Measurements from ENCODE around the gene APOC4.
"Not testable (repeated sequence)": the region's sequence is repeated elsewhere in the genome, so short reads cannot be mapped to it uniquely, and the experiment has no call there.

The APOC4 gene

DNA sequence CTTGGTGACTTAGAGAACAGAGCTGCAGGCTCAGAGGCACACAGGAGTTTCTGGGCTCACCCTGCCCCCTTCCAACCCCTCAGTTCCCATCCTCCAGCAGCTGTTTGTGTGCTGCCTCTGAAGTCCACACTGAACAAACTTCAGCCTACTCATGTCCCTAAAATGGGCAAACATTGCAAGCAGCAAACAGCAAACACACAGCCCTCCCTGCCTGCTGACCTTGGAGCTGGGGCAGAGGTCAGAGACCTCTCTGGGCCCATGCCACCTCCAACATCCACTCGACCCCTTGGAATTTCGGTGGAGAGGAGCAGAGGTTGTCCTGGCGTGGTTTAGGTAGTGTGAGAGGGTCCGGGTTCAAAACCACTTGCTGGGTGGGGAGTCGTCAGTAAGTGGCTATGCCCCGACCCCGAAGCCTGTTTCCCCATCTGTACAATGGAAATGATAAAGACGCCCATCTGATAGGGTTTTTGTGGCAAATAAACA lies 17.8 kb upstream of the APOC4 start:
- no peak for DNase-seq

DNA sequence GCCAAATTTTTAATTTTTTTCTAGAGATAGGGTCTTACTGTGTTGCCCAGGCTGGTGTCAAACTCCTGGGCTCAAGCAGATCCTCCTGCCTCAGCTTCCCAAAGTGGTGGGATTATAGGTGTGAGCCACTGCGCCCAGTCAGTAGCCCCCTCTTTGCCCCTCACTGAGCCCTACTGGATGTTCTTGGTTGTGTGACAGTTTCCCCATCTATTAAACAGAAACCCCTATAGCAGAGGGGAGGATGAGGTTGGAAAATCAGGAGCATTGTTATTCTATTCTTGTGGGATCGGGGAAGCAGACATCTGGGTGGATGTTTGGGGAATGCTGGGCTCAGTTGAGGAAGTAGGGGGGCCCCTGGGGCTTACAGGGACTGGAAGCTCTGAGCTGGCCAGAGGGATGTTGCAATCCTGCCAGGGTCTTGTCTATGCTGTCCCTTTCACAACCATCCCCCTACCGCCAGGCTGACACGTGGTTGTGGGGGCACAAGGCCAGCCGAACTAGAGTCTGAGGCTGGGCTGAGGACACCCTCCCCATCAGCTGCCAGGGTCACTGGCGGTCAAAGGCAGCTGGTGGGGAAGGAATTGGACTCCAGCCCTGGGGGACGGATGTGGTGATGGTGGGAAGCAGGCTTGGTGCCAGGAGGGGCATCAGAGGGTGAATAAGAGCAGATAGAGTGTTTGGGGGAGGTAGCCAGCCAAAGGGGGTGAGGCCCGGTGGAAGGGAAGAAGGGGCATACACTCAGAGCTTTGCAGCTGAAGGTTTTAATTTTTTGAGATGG lies 16.7 kb upstream of the APOC4 start:
- DNase-seq, result no peak

DNA sequence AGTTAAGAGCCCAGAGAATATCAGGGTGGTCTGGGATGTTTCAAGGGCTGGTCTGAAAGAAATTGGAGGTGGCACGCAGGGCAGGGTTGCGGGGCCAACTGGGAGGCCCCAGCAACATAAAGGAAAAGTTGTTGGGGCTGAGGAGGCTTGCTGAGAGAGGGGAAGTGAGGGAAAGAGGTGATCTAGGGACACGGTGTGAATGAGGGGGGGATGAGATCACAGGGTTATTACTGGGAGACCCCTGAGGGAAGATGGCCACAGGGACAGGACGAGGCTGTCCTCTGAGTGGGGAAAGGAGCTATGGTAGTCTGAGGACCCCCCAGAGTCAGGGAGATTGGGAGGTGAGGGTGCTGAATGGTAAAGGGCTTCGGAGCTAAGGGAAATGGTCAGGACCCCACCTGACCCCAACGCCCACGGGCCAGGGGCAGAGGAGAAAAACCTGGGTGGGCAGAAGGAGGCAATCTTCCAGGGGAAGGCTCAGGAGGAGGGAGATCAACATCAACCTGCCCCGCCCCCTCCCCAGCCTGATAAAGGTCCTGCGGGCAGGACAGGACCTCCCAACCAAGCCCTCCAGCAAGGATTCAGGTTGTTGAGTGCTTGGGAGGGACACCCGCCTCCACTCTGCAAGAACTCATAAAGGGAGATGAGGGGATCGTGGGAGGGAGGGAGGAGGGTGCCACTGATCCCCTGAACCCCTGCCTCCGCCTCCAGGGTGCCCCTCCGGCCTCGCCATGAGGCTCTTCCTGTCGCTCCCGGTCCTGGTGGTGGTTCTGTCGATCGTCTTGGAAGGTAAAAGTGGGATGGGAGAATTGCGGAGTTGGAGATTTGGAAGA lies 15.6 kb upstream of the APOC4 start:
- not testable (repeated sequence) for DNase-seq

DNA sequence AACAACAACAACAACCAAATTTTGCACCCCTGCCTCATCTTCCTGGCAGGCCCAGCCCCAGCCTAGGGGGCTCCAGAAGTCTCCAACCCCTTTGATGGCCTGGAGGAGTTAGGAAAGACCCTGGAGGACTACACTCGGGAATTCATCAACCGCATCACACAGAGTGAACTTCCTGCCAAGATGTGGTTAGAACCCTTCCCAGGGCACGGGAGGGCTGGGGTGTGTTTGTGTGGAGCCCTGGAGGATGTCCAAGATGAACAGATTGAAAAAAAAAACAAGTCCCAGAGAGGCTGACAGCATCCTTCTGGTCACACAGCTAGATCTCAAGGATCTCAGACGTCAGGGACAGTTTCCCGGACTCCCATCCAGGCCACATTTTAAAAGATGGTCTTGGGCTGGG lies 14.3 kb upstream of the APOC4 start:
- DNase-seq, result no peak

DNA sequence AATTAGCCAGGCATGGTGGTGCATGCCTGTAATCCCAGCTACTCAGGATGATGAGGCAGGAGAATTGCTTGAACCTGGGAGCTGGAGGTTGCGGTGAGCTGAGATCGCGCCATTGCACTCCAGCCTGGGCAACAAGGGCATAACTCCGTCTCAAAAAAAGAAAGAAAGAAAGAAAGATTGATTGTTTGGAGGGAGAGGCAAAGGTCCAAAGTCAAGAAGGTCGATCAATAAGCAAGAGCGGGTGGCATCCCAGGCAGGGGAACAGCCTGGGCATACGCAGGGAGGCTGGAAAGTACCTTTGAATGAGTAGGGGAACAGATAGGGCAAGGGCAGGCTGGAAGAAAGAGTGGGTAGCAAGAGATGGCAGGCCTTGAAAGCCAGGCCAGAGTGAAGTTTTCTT lies 11.9 kb upstream of the APOC4 start:
- DNase-seq, result no peak

DNA sequence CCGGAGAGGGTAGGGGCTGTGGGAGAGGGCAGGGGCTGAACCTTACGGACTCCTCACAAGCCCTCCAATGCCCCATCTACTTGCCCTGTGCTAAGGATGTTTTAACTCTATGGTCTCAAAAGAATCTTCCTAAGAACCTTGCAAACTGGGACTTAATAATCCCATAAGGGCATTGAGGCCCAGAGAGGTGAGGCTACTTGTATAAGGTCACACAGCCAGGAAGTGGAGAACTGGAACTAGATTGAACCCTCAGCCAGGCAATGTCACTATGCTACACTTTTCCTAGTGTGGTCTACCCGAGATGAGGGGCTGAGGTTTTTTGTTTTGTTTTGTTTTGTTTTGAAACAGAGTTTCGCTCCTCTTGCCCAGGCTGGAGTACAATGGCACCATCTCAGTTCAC lies 10.5 kb upstream of the APOC4 start:
- DNase-seq, result no peak

DNA sequence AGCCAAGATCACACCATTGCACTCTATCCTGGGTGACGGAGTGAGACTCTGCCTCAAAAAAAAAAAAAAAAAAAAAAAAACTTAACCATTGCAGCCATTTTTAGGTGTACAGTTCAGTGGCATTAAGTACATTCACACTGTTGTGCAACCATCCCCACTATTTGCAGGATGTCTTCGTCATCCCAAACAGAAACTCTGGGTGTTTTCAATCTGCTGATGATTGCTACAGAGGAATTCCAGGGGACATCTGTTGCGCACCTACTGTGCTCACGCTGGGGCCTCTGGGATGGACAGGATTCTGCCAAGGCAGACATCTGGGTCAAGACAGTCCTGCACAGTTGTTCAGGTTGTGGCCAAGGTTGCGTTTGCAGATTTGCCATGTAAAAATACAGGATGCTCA lies 2.4 kb upstream of the APOC4 start:
- DNase-seq, result no peak

DNA sequence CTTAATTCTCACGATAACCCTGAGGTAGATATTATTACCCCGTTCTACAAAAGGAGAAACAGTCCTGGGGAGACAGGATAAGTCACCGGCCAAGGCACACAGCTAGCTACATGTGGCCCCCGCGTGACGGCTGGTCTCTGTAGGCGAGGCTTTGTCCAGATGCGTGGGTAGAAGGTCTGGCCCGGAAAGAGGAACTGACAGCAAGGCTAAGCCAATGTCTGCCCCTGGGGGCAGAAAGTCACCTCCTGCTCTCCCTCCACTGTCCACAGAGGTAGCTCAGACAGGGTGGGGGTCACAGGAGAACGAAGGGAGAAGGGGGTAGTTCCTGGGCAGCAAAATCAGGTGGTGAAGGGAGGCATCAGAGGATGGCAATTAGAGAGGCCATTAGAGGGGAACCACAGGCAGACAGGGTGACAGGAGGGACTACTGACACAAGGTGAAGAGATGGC lies 1.8 kb downstream of the APOC4 start:
- no peak for DNase-seq

DNA sequence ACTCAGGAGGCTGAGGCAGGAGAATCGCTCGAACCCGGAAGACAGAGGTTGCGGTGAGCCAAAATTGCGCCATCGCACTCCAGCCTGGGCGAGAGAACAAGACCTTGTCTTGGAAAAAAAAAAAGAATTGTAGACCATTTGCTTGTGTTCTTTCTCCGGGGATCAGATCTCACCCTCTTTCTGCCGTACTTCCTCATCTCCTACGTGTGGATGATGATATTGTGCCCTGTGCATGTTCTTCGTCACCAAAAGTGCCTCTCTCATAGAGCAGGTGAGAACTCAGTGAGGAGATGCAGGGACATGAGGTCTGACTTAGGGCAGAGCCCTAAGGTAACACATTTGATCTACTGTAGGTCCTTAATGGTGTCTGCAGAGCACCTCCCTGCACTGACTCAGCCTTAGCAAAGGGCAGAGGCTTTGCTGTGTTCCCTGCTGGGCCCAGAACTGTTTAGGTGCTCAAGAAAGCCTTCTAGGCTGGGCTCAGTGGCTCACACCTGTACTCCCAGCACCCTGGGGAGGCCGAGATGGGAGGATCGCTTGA lies 5.1 kb downstream of the APOC4 start:
- DNase-seq, result no peak

DNA sequence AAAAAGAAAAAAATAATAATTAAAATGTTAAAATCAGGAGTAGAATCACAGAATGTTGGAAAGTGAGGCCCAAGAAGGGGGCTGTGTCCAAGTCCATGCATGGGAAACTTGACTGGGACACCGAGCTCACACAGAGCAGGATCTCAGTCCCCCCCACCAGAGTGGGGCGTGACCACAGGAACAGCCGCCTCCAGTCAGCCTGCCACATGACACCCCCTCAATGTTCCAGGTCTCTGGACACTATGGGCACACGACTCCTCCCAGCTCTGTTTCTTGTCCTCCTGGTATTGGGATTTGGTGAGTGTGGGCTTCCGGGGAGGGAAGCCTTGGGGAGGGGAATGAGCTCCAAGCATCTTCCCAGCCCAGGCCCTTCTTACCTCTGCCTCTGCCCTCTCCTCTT lies 6.2 kb downstream of the APOC4 start:
- DNase-seq, result no peak

DNA sequence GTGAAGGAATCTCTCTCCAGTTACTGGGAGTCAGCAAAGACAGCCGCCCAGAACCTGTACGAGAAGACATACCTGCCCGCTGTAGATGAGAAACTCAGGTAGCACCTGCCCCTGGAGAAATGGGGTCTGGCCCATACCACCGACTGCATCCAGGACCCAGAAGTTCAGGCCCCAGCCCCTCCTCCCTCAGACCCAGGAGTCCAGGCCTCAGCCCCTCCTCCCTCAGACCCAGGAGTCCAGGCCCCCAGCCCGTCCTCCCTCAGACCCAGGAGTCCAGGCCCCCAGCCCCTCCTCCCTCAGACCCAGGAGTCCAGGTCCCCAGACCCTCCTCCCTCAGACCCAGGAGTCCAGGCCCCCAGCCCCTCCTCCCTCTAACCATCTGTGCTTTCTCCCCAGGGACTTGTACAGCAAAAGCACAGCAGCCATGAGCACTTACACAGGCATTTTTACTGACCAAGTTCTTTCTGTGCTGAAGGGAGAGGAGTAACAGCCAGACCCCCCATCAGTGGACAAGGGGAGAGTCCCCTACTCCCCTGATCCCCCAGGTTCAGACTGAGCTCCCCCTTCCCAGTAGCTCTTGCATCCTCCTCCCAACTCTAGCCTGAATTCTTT lies 6.8 kb downstream of the APOC4 start:
- DNase-seq, result no peak

DNA sequence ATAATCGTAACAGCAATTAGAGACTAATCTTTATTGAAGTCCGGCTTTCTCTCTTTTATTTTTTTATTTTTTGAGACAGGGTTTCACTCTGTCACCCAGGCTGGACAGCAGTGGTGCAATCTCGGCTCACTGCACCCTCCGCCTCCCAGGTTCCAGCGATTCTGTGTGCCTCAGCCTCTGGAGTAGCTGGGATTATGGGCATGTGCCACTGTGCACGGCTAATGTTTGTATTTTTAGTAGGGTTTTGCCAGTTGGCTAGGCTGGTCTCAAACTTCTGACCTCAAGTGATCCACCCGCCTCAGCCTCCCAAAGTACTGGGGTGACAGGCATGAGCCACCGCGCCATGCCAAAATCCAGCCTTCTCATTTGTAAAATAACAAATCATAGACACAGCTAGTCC lies 7.5 kb downstream of the APOC4 start:
- no peak for DNase-seq

DNA sequence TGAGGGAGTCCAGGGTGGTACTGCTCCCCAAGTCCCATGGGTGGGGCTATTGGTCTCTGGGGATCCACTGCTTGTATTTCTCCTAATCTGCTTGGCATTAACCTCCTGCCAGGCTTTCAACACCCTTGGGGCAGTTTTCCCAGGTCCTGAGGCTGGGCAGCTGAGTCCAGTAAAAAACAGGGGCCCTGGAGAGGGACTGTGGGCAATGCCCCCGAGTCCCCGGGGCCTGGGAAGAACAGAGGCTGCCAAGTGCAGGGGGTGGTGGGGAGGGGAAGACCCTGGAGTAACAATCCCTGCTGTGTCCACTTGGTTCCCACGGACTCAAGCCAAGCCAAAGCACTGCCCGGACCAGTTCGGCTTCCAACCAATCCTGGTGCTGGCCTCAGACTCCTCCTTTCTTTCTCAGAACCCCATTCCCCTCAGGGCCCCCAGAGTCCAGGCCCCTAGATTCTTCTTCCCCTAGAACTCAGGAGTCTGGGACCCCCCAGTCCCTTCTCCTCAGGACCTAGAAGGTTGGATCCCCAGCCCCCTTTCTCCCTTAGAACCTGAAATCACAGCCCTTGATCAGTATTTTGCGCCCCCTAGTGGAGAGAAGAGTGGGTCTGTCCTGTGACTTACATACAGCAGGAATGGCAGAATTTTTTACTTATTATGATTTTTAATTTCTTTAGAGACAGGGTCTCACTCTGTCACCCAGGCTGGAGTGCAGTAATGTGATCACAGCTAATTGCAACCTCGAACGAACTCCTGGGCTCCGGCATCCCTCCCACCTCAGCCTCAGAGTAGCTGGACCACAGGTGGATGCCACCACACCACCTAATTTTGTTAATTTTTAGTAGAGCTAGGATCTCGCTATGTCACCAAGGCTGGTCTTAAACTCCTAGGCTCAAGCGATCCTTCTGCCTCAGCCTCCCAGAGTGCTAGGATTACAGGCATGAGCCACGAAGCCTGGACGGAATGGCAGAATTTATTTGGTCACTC lies 9.4 kb downstream of the APOC4 start:
- peak; percentile 5 for DNase-seq

DNA sequence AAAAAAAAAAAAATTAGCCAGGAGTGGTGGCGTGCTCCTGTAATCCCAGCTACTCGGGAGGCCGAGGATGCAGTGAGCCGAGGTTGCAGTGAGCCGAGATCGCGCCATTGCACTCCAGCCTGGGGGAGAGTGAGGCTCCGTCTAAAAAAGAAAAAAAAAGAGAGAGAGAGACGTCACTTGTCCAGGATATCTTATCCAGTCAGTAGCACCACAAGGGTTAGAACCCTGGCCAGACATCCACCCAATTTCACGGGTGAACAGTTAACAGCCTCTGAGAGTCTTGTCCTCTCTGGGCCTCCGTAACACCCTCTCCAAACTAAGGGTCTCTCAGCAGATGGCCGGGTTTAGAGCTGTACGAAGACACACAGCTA lies 12.2 kb downstream of the APOC4 start:
- DNase-seq, result no peak

DNA sequence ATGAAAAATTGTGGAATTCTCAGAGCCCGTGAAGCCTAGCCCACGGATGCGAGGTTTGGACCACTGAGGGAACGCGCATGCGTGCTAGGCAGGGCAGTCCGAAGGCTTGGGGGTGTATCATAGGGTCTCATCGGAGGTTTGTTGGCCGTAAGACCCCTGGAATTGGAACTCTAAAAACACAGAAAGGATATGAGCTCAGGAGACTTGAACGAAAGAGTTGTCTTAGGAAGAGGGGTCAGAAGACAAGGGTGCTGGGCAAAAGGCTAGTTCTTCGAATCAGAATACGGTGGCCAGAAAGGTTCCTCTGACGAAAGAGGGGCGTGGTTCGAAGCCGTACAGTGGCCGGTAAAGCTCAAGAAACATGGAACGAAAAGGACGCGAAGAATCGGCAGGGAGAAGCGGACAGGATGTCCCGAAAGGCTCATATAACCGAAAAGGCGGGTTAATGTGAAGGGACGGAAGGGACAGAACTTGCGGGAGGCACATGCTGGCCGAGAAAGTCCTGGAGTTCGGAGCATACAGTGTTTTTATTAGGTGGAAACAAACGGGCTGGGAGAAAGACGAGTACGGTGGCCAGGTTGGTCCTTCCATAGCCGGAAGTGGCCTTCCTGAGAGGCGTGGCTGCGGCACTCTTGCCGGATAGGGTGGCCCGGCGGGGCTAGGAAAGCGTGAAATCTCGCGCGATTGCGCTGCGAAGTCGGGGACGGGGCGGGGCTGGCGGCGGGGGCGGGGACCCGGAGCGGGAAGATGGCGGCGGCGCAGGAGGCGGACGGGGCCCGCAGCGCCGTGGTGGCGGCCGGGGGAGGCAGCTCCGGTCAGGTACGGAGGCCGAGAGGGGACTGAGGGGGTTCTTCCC lies 12.8 kb downstream of the APOC4 start, which contains the start of gene CLPTM1:
TSS of gene CLPTM1 (plus strand) at position 732 of the 856 bp plus-strand sequence. CDS start at position 748, 16 bp downstream.
- DNase-seq, result peak; percentile 84

DNA sequence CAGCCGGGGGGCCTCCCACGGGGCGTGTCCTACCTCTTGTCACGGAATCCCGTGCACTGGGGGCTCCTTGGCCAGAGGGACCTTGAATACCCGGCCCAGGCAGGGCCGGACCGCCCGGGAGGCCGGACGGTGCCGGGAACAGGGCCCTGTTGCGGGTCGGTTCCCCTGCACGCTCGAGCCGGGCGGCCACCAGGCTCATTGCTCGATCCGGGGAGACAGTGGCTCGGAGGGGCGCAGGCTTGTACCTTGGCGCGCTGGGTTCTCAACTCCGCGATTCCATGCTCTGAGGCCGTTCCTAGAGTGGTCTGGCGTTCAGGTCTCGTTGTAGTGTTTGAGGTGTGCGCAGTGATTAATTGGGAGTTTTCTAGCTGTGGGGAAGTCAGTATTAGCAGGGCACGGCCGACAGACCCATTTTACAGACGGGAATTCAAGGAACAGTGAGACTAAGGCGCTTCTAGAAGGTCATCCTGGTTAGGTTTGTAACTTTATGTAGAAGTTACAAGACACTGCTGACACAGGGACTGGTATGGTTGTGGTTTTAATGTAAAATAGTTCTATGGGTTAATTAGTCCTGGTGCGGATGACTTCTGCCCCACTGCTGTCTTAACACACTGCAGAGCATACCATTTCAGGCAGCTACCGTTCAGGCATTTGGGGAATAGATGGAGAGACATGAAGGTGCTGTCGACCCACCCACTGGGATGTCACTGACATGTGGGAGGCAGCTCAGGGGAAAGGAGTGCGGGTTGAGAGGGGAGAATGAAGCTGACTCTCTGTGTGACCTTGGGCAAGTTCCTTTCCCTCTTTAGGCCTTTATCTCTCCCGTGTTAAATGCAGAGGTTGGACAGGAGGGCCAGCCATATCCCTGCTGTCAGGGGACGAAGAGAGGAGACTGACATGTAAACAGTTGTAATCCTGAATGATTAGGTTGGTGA lies 13.7 kb downstream of the APOC4 start:
- DNase-seq, result no peak

DNA sequence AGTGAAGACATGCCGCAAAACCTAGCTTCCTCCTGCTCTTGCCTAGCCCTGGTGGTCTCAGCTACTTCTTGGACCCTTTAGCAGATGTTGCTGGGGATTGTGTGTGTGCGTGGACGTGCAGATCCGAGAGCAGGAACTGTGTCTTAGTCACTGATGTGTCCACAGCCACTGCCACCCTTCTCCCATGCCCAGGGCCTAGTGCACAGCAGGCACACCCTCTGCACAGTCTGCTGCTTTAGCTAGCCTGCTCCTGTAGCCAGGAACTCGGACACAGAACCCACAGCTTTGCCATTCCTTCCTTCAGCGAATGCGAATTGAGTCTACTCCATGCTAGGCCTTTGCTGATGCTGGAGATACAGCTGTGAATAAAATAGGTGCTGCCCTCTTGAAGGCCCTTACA lies 15.5 kb downstream of the APOC4 start:
- no peak for DNase-seq

DNA sequence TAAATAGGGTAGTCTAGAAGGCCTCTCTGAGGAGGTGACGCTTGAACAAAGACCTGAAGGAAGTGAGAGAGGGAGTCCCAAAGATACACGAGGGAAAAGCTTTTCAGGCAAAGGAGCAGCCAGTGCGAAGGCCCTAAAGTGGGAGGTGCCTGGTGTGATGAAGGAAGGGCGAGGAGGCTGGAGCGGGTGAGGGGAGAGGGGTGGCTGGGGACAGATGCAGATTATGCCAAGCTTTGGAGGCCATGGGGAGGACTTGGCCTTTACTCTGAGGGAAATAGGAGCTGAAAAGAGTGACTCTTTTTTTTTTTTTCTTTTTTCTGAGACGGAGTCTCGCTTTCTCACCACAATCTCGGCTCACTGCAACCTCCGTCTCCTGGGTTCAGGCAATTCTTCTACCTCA lies 16.1 kb downstream of the APOC4 start:
- no peak for DNase-seq

DNA sequence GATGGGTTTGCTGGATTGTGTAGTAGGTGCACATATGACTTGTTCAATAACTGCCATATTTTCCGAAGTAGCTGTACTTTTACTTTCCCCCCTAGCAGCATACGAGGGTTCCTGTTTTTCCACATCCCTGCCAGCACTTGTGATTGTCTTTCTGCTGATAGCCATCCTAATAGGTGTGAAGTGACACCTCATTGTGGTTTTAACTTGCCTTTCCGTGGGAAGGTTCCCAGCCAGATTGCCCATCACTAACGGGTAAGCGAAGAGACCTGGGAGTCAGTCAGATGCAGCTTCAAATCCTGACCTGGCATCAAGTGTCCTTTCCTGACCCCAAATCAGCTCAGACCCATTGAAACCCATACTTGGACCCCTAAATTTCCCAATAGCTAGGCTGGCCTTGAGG lies 17.7 kb downstream of the APOC4 start:
- no peak for DNase-seq
